Measurements from ENCODE around the gene SPATA18.
"Not testable (repeated sequence)": the region's sequence is repeated elsewhere in the genome, so short reads cannot be mapped to it uniquely, and the experiment has no call there.

The SPATA18 gene

GRCh38 chr4:52107745-52108144 is 56.6 kb downstream of the SPATA18 start:
- DNase-seq (ENCODE audit: low read depth): no peak

DNA sequence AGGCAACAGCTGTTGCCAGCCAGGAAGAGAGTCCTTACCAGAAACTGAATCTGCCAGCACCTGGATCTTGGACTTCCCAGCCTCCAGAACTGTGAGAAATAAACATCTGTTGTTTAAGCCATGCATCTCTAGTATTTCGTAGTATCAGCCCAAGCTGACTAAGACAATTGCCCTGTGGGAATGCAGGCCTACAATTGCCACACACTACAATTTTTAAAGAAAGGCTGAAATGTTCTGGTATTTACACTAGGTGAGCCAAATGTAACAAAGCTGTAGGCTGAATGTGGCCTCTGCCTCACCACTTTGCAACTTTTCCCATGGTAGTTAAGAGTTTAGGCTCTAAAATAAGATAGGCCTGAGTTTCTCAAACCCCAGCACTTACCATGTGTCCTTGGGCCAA is 59.1 kb downstream of the SPATA18 start:
- no peak for DNase-seq (ENCODE audit: low read depth)

DNA sequence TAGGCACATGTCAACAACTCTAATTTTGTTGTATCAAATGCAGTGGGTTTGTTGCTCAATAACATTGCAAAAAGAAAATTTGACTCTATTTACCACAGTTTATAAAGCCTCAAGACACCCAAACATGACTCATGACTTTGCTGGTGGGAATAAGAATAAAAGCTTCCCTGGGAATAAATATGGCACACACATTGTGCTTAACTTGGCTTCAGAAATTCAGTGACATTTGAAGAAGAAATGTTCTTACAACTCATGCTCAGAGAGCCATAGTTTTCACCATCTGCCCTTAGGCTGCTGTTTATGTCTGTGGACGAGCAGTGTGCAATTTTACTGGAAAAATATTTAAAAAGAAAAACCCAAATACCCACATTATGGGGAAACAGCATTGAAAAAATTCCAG is 60.9 kb downstream of the SPATA18 start:
- no peak for DNase-seq (ENCODE audit: low read depth)

DNA sequence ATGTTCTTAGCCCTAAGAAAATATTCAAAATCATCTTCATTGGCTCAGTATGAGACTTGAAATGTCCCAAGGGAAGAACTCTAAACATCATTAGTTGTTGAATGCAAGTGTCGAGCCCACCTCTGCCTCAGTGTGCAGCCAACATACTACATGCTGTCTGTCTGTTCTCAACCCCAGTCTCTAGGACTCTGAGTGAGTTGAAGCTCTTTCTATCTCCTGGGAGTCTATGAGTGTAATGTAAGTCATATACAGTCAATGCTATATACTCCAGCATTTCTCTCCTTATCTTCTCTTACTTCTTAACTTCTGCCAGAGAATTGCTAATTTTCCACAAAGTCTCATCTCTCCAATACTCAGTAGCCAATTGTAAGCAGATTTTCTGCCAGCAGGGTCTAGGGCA is 61.3 kb downstream of the SPATA18 start:
- no peak for DNase-seq (ENCODE audit: low read depth)

- no peak for DNase-seq (ENCODE audit: low read depth)
Observed at GRCh38 chr4:52116641-52117040, 65.5 kb downstream of the SPATA18 start.

- no peak for DNase-seq (ENCODE audit: low read depth)
Observed at GRCh38 chr4:52126226-52126625, 75.1 kb downstream of the SPATA18 start.

DNA sequence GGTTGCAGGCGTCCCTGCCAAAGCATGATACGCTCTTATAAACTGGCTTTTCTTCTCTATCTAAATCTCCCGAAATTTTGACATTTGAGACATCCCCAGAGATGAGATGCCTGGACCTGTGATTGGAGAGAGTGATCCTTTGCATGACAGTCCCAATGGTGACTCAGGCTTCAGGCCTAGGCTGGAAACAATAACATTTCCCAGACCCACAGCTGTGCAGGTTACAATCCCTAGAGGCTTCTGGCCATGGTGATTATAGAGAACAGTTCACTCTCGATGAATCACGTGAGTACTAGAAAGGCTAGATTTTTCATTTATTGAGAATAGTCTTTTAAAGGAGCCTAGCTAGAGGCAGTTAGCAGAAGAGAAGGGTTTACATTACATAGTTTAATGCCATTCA is 75.9 kb downstream of the SPATA18 start:
- DNase-seq (ENCODE audit: low read depth): no peak

DNA sequence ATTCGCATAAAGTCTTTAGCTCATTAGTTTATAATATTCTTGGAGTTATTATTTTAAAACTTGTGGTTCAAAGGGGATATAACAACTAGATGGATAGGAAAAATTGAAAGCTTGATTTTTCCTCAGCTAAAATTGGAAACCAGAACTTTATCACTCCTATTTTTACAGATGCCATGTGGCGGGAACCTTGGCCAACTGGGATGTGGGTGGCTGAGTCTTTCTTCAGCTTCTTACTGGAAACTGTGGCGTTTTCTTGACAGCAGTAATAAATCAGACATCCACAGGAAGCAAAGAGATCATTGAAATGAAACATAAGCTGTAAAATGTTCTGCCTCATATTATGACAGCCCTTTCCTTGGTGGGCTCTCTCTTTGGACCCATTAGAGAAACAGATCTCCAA is 84.1 kb downstream of the SPATA18 start:
- no peak for DNase-seq (ENCODE audit: low read depth)

- not testable (repeated sequence) for DNase-seq (ENCODE audit: low read depth)
Observed at GRCh38 chr4:52137152-52137551, 86.0 kb downstream of the SPATA18 start.

DNA sequence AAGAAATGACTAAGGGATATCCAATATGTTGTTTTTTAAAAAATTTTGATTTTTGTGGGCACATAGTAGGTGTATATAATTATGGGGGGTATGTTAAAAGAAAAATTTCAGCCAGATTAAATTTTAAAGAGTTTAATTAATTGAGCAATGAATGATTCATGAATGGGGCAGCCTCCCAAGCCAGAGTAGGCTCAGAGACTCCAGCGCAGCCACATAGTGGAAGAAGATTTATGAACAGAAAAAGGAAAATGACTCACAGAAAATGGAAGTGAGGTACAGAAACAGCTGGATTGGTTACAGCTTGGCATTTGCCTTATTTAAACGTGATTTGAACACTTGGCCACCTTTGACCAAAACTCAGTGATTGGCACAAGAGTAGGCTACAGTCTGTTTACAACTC is 91.7 kb downstream of the SPATA18 start:
- no peak for DNase-seq (ENCODE audit: low read depth)

GRCh38 chr4:52143815-52144214 is 92.7 kb downstream of the SPATA18 start:
- no peak for DNase-seq (ENCODE audit: low read depth)

GRCh38 chr4:52144372-52144771 is 93.3 kb downstream of the SPATA18 start:
- no peak for DNase-seq (ENCODE audit: low read depth)
